Epithelial cell of esophagus (primary cell): ENCODE data around the gene UBE3C.

Source experiments
- DNase-seq: peaks from one replicate; pipeline ENCODE4 v3.0.0; 2010; ENCODE audit warnings: low read depth
- H3K4me3 ChIP-seq: 2 replicates; pipeline ENCODE4 v1.5.1; 2011; ENCODE audit warnings: mild to moderate bottlenecking, low read length, control low read depth
- TF ChIP-seq, protein P1 (sequence below): IDR thresholded peaks from 2 replicates; pipeline ENCODE4 v1.5.1; 2011; ENCODE audit warnings: low read depth, mild to moderate bottlenecking, low read length, control low read depth, inconsistent platforms; ENCODE audit not compliant: insufficient read depth; ENCODE audit errors: missing control alignments

Gene UBE3C

DNA sequence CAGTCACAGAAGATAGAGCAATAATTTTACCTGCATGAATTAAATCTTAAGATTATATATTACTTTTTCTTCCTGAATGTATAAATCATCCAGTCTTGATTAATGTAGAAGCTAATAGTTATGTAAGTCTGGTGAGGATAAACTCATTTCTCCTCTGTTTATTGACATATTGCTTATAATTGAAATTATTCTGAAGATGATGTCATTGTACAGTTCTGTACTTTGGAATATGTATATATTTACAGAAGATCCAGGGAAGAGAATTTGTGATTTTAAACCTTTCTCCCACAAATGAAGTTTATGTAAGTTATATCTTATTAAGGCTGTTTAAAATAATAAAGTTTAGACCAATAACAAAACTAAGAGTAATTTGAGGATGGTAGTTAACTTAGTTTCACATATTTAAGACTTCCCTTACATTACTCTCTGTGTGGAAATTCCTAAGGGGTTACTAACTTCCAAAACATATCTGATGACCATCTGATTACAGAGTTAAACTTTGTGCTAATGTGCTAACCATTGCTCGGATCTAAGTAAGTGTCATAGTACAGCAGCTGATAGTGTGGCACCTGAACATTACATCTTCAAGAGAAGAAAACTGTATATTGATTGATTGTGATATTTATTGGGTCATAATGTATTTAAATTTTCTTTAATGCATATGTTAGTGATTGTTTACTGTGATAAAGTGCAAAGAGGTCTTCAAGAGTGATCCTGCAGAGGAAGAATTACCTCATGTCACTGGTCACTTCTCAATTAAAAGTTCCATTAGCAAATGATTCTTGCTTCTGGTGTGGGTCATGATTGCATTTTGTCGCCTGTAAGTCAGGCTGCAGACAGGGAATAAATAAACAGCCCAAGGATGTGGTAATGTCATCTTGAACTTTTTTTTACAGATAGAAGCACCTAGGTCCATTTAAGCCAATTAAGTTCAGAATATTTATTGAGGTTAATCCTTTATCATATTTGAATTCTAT is 96.9 kb downstream of the UBE3C start:
- H3K4me3 ChIP-seq: no peak overlapping the region
- peak; percentile 10 for DNase-seq
- TF ChIP-seq, protein P1, sequence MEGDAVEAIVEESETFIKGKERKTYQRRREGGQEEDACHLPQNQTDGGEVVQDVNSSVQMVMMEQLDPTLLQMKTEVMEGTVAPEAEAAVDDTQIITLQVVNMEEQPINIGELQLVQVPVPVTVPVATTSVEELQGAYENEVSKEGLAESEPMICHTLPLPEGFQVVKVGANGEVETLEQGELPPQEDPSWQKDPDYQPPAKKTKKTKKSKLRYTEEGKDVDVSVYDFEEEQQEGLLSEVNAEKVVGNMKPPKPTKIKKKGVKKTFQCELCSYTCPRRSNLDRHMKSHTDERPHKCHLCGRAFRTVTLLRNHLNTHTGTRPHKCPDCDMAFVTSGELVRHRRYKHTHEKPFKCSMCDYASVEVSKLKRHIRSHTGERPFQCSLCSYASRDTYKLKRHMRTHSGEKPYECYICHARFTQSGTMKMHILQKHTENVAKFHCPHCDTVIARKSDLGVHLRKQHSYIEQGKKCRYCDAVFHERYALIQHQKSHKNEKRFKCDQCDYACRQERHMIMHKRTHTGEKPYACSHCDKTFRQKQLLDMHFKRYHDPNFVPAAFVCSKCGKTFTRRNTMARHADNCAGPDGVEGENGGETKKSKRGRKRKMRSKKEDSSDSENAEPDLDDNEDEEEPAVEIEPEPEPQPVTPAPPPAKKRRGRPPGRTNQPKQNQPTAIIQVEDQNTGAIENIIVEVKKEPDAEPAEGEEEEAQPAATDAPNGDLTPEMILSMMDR: no peak

DNA sequence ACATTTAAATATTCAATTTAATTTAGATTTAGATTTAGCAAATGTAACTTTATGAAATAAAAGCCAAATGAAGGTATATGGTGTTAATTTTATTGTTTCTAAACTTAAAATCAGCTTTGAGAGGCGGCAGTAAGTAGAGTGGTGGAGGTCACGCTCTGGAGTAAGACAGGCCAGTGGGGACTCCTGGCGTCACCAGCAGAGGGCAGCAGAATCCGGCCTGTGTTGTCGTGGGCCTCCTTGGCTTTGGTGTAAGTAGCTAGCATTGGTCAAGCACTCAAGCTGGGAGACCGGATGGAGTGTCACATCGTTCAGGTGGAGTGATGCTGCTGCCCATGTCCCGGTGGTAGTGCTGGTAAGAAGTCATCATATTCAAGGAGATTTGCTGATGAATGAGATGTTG is 99.4 kb downstream of the UBE3C start:
- DNase-seq: no peak
- TF ChIP-seq, protein P1: no peak
- H3K4me3 ChIP-seq: no peak overlapping the region

DNA sequence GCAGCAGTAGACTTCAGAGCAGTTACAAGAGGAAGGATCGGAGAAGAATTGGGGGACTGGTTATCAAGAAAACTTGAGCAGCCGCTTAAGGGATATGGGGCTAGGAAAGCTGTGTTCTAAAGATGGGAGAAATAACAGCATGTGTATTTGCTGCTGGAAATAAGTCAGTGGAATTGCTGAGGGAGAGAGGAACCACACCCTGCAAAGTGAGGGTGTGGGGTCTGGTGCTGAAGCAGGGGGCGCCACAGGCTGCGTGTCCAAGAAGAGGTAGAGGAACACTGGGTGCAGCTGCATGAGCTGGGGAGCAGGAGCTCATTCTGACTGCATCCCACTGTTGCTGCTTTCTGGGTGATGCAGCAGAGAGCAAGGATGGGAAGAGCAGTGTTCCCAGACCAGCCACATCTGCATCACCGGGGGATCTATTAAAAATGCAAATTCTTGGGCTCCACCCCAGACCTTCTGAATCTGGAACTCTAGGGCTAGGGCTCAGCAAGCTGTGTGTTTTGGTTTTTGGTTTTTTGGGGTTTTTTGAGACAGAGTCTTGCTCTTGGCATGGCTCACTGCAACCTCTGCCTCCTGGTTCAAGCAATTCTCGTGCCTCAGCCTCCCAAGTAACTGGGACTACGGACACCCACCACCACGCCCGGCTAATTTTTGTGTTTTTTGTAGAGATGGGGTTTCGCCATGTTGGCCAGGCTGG is 101.0 kb downstream of the UBE3C start:
- TF ChIP-seq, protein P1: no peak
- H3K4me3 ChIP-seq: no peak overlapping the region

DNA sequence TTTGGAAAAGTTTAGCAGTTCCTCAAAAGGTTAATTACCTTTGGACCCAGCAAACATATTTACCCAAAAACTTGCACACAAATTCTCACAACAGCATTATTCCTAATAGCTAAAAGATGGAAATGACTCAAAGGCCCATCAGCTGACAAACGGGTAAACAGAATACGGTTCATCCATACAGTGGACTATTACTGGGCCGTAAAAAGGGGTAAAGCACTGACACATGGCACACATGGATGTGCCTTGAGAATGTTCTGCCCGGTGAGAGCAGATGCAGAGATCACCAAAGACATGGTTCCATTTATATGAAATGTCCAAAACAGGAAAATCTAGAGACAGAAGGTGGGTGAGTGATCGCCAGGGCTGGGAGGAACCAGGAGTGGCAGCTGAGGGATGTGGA is 102.9 kb downstream of the UBE3C start:
- TF ChIP-seq, protein P1: no peak
- H3K4me3 ChIP-seq: no peak overlapping the region
- no peak for DNase-seq

More for the DNA sequence above, 101.0 kb downstream of the UBE3C start:
- DNase-seq: no peak

DNA sequence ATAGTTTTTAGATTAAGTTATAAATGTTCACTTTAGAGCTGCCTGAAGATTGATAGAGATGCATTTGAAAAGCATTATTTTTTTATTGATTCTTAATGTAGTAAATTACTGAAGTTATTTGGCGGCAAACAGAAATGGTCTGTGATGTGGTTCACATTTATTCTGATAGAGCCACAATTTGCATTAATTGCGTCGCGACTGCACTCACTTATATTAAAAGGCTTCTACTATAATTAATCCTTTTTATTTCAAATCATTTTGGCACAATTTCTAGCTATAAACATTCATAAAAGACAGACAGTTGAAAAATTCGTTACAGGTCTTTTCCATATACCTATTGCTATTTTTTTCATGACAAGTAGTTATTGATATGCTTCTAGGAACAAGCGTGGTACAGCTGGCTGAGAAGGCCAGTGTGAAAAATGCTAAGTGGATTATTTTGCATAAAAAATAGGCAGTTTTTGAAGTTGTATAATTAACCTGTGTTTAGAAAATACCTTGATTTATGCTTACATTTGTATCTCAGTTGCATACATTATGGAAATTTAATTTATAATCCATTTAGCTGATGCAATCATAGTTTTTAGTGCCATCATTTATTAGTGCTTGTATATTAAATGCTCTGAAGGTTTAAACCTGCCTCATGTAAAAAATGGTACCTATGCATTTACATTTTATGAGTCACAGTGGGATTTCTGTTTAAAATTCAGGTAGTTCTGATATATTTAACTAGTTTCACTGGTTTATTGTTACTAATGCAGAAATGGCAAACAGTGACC is 106.0 kb downstream of the UBE3C start:
- TF ChIP-seq, protein P1: no peak
- H3K4me3 ChIP-seq: no peak overlapping the region
- DNase-seq: no peak

DNA sequence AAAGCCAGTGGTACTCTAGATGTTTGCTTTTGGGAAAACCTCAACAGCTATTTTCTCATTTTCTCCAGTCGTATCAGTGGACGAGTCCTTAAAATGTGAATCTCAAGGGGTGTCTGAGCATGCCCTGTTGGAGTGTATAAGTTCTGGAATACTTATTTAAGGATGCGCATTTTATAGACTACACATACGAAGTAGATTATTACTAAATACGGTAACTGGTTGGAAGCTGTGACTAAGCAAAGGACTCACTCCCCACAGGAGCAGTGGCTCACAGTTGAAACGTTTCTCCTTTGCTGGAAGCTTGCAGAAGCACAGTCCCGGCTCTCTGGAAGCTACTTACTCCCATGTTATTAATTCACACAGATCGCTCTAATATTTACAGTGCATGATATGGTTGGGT is 107.3 kb downstream of the UBE3C start:
- no peak for DNase-seq
- TF ChIP-seq, protein P1: no peak
- no peak overlapping the region for H3K4me3 ChIP-seq
